Osteoblast (primary cell): Measurements from ENCODE around the gene ERBB4. TPM values are rescaled to one million over a fixed set of nuclear protein-coding genes. Genes with fewer than 3 reads are reported as not detected.

ENCODE experiments used
- DNase-seq: peaks from one replicate; pipeline ENCODE4 v3.0.0; 2011; ENCODE audit warnings: low spot score, mixed read lengths; ENCODE audit not compliant: insufficient read length; ENCODE audit errors: missing footprints
- H2AFZ ChIP-seq: 2 replicates; pipeline ENCODE4 v1.6.0; 2011; ENCODE audit warnings: mild to moderate bottlenecking, low read length
- H3K27ac ChIP-seq: 2 replicates; pipeline ENCODE4 v1.5.1; 2011; ENCODE audit warnings: mild to moderate bottlenecking, low read depth, low read length, moderate library complexity
- H3K27me3 ChIP-seq: 2 replicates; pipeline ENCODE4 v1.6.0; 2012; ENCODE audit warnings: mild to moderate bottlenecking, control low read depth, inconsistent platforms, low read length, moderate library complexity; ENCODE audit not compliant: insufficient read depth
- H3K36me3 ChIP-seq: 2 replicates; pipeline ENCODE4 v1.5.1; 2011; ENCODE audit warnings: mild to moderate bottlenecking, low read length, control low read depth, moderate library complexity; ENCODE audit not compliant: insufficient read depth
- H3K4me1 ChIP-seq: 2 replicates; pipeline ENCODE4 v1.5.1; 2011; ENCODE audit warnings: mild to moderate bottlenecking, low read length, control low read depth, moderate library complexity; ENCODE audit not compliant: insufficient read depth
- H3K4me2 ChIP-seq: 2 replicates; pipeline ENCODE4 v1.6.0; 2011; ENCODE audit warnings: mild to moderate bottlenecking, low read length; ENCODE audit not compliant: insufficient read depth
- H3K4me3 ChIP-seq: fragments of 200-600 bp; sonication (generic); 3 replicates; pipeline ENCODE4 v1.5.1; 2012; ENCODE audit warnings: mild to moderate bottlenecking, low read length, inconsistent platforms; ENCODE audit not compliant: insufficient read depth
- H3K79me2 ChIP-seq: 2 replicates; pipeline ENCODE4 v1.6.0; 2012; ENCODE audit warnings: mild to moderate bottlenecking, low read length, control low read depth, inconsistent platforms; ENCODE audit not compliant: insufficient read depth
- H3K9me3 ChIP-seq: 2 replicates; pipeline ENCODE4 v1.5.1; 2011; ENCODE audit warnings: low read depth, low read length, control low read depth
- H4K20me1 ChIP-seq: 2 replicates; pipeline ENCODE4 v1.6.0; 2012; ENCODE audit warnings: mild to moderate bottlenecking, low read length, control low read depth; ENCODE audit not compliant: insufficient read depth
- CTCF ChIP-seq: IDR thresholded peaks from 2 replicates; pipeline ENCODE4 v1.5.1; 2011; ENCODE audit warnings: mild to moderate bottlenecking, low read depth, low read length, moderate library complexity; ENCODE audit errors: extremely low read depth
- total RNA-seq: library from RNA; depleted of rRNA; stranded (reverse); fragments of >200 nt; gene quantifications from 2 replicates; pipeline ENCODE4 v1.2.3, GENCODE V29; 2012

ERBB4 gene
- total RNA-seq, 1 donor: under 0.01 TPM

- TF ChIP-seq CTCF: no peak
- Histone ChIP-seq H4K20me1 (no peaks in the 10 kb centered on the region), H3K4me1 (no peaks in the 10 kb centered on the region), H3K4me2 (no peak overlapping the region), H3K27me3 (no peaks in the 10 kb centered on the region), H3K36me3 (no peaks in the 10 kb centered on the region), H3K27ac (no peak overlapping the region), H3K9me3 (no peaks in the 10 kb centered on the region), H2AFZ (no peak overlapping the region), H3K79me2 (no peaks in the 10 kb centered on the region), H3K4me3 (no peak overlapping the region)
- DNase-seq: no peak
These were observed 325.4 kb downstream of the ERBB4 start for GRCh38 chr2:212213191-212213590.

GRCh38 chr2:212208467-212208866 lies 330.1 kb downstream of the ERBB4 start:
- Histone ChIP-seq H3K9me3 (no peaks in the 10 kb centered on the region), H4K20me1 (no peaks in the 10 kb centered on the region), H3K4me2 (no peak overlapping the region), H3K4me3 (no peak overlapping the region), H3K79me2 (no peaks in the 10 kb centered on the region), H3K4me1 (no peaks in the 10 kb centered on the region), H3K36me3 (no peaks in the 10 kb centered on the region), H3K27me3 (no peaks in the 10 kb centered on the region), H3K27ac (no peak overlapping the region), H2AFZ (no peak overlapping the region)
- no peak for DNase-seq
- TF ChIP-seq CTCF: no peak

DNA sequence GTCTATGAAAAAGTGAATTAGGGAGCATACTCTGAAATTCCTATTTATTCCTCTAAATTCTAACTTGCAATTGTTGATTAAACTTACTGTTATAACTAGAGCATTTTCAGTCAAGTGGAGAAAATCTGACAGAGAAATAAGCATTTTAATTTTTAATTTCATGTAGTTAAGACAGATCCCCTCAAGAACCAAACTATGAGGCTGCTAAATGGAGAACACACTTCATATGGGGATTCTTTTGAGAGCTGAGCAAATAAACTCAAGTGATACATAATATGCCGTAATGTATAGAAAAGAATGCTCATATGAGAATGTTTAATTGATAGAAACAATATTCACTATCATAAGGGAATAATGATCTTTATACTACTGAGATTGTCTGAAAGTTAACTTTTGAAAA lies 340.8 kb downstream of the ERBB4 start:
- TF ChIP-seq CTCF: no peak
- no peak overlapping the region for H3K4me3 ChIP-seq
- H3K4me1 ChIP-seq: no peaks in the 10 kb centered on the region
- H2AFZ ChIP-seq: no peak overlapping the region
- no peaks in the 10 kb centered on the region for H3K36me3 ChIP-seq
- no peaks in the 10 kb centered on the region for H3K9me3 ChIP-seq
- H3K27me3 ChIP-seq: no peaks in the 10 kb centered on the region
- H4K20me1 ChIP-seq: no peaks in the 10 kb centered on the region
- DNase-seq: no peak
- H3K4me2 ChIP-seq: no peak overlapping the region
- H3K27ac ChIP-seq: no peak overlapping the region
- H3K79me2 ChIP-seq: no peaks in the 10 kb centered on the region

- H3K4me2 ChIP-seq: no peak overlapping the region
- no peak for DNase-seq
- TF ChIP-seq CTCF: no peak
- no peaks in the 10 kb centered on the region for H3K36me3 ChIP-seq
- H3K27me3 ChIP-seq: no peaks in the 10 kb centered on the region
- no peaks in the 10 kb centered on the region for H3K4me1 ChIP-seq
- H4K20me1 ChIP-seq: no peaks in the 10 kb centered on the region
- H3K27ac ChIP-seq: no peak overlapping the region
- no peaks in the 10 kb centered on the region for H3K9me3 ChIP-seq
- H2AFZ ChIP-seq: no peak overlapping the region
- H3K79me2 ChIP-seq: no peaks in the 10 kb centered on the region
- no peak overlapping the region for H3K4me3 ChIP-seq
These were observed 343.0 kb downstream of the ERBB4 start for GRCh38 chr2:212195626-212196025.
